HG02943 (cell line): Measurements from ENCODE around the gene CCND2.

Experiments used
- ATAC-seq: cut with Tn5 transposase; IDR thresholded peaks from one replicate; pipeline ENCODE4 v1.9.1; 2021; ENCODE audit warnings: mild to moderate bottlenecking, low read depth, moderate library complexity; ENCODE audit not compliant: unreplicated experiment

Gene CCND2

GRCh38 chr12:4275870-4276301, 2.3 kb downstream of the CCND2 start:
- ATAC-seq: no peak

GRCh38 chr12:4276524-4277204, 3.1 kb downstream of the CCND2 start:
- no peak for ATAC-seq

- no peak for ATAC-seq
These were observed 3.6 kb downstream of the CCND2 start for GRCh38 chr12:4277205-4277543.

- no peak for ATAC-seq
These were observed 4.3 kb downstream of the CCND2 start for GRCh38 chr12:4277857-4278256.

GRCh38 chr12:4278329-4279197, 5.0 kb downstream of the CCND2 start:
- ATAC-seq: no peak

GRCh38 chr12:4279198-4279690, 5.7 kb downstream of the CCND2 start:
- no peak for ATAC-seq

GRCh38 chr12:4280351-4281163, 7.0 kb downstream of the CCND2 start:
- ATAC-seq: no peak

GRCh38 chr12:4281173-4281654, 7.7 kb downstream of the CCND2 start:
- no peak for ATAC-seq

- ATAC-seq: no peak
These were observed 8.7 kb downstream of the CCND2 start for GRCh38 chr12:4282103-4282891.

GRCh38 chr12:4282892-4283511, 9.4 kb downstream of the CCND2 start:
- ATAC-seq: no peak

- no peak for ATAC-seq
These were observed 10.1 kb downstream of the CCND2 start for GRCh38 chr12:4283512-4284255.

- no peak for ATAC-seq
These were observed 10.7 kb downstream of the CCND2 start for GRCh38 chr12:4284306-4284705.

GRCh38 chr12:4285070-4285469, 11.5 kb downstream of the CCND2 start:
- no peak for ATAC-seq

- ATAC-seq: no peak
These were observed 12.7 kb downstream of the CCND2 start for GRCh38 chr12:4286228-4286627.

GRCh38 chr12:4286771-4287317, 13.3 kb downstream of the CCND2 start:
- ATAC-seq: no peak

GRCh38 chr12:4287325-4288211, 14.0 kb downstream of the CCND2 start:
- ATAC-seq: no peak

GRCh38 chr12:4288296-4289131, 15.0 kb downstream of the CCND2 start:
- no peak for ATAC-seq
